A673 (cell line): ENCODE measurements around the gene SP7.

ENCODE experiments used
- EZH2 ChIP-seq: fragments of 200-600 bp; sonication (generic); IDR thresholded peaks from 2 replicates; pipeline ENCODE4 v1.6.1; 2017; ENCODE audit warnings: borderline replicate concordance, low read depth, mild to moderate bottlenecking, mixed read lengths, antibody characterized with exemption, low read length; ENCODE audit not compliant: poor library complexity, severe bottlenecking
- TF ChIP-seq, protein P1 (sequence below): fragments of 300-800, 200-600 bp; sonication (generic); conservative IDR thresholded peaks from 2 replicates; pipeline ENCODE4 v1.5.1; 2017; ENCODE audit warnings: low read depth, mild to moderate bottlenecking, antibody characterized with exemption, low read length, moderate library complexity, mixed read lengths

DNA sequence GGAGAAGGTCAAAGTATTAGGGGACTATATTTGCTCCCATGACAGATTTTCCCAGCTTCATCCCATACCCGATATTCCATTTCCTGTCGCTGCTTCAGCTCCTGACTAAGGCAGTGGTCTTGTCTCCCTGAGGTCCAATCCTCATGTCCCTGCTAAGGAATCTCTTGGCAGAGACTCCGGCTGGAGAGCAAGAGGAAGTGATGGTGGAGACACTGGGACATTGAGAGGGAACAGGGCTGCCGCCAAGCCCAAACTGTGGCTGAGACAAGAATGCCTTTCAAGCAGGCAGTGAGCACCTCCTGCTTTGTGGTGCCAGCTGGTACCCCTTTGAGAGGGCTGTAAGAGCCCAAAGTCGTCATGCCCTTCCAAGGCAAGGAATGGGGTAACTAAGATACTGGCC, 5.5 kb downstream of the SP7 start:
- TF ChIP-seq, protein P1, sequence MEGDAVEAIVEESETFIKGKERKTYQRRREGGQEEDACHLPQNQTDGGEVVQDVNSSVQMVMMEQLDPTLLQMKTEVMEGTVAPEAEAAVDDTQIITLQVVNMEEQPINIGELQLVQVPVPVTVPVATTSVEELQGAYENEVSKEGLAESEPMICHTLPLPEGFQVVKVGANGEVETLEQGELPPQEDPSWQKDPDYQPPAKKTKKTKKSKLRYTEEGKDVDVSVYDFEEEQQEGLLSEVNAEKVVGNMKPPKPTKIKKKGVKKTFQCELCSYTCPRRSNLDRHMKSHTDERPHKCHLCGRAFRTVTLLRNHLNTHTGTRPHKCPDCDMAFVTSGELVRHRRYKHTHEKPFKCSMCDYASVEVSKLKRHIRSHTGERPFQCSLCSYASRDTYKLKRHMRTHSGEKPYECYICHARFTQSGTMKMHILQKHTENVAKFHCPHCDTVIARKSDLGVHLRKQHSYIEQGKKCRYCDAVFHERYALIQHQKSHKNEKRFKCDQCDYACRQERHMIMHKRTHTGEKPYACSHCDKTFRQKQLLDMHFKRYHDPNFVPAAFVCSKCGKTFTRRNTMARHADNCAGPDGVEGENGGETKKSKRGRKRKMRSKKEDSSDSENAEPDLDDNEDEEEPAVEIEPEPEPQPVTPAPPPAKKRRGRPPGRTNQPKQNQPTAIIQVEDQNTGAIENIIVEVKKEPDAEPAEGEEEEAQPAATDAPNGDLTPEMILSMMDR = no peak
- TF ChIP-seq EZH2 = no peak
